ENCODE measurements around the gene SORCS2.

The SORCS2 gene

DNA sequence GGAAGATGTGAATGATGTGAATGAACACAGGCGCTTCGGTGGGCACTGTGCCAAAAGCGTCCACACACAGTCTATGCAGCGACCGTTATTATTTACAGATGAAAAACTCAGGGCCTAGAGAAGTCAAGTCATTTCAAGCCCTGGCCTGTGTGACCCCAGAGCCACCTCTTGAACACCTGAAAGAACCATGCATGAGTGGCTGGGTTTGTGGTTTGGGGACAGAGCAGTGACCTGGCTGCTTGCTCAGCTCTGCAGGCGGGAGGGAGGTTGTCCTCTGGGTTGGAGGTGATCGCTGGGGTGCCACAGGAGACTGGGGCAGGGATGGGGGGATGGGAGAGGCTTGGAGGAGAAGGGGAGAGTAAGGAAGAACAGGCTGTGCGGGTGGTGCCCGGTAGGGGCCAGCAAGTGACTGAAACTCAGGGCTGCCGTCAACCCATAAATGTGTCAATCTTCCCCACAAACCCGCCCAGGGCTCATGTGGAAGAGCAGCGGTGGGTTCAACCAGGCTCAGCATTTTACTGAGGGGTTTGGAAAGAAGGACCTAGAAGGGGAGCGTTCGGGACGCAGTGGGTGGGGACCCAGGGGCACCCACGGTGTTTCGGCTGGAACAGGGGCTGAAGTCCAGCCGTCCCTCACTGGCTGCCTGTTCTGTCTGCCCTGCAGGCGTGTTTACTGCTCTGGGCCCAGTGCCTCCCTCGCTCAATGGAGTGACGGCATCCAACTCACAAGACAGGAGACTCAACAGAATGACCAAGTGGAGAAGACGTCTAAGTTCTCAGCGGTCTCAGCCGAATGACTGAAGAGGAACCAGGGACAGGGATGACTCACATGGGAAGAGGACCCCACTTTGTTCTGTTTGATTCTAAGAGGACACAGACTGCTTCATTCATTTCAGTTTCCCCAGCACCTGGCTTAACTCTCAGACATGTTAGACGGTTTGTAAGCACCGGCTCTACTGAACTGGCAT is 579.5 kb downstream of the SORCS2 start:
- Histone ChIP-seq H3K4me3 (ENCODE audit: low read length) (no peak overlapping the region), H3K9me3 (ENCODE audit: insufficient read depth, low read depth, low read length) (no peaks in the 10 kb centered on the region), H3K27ac (ENCODE audit: low read length) (no peak overlapping the region), H3K4me1 (ENCODE audit: insufficient read depth, low read length) (peaks cover 4% of the 10 kb centered on the region), H3K27me3 (ENCODE audit: insufficient read depth, low read length) (no peaks in the 10 kb centered on the region), H3K36me3 (ENCODE audit: insufficient read depth, low read depth, low read length) (peaks cover 35% of the 10 kb centered on the region), H3K9ac (ENCODE audit: low read depth, low read length) (no peak overlapping the region)

DNA sequence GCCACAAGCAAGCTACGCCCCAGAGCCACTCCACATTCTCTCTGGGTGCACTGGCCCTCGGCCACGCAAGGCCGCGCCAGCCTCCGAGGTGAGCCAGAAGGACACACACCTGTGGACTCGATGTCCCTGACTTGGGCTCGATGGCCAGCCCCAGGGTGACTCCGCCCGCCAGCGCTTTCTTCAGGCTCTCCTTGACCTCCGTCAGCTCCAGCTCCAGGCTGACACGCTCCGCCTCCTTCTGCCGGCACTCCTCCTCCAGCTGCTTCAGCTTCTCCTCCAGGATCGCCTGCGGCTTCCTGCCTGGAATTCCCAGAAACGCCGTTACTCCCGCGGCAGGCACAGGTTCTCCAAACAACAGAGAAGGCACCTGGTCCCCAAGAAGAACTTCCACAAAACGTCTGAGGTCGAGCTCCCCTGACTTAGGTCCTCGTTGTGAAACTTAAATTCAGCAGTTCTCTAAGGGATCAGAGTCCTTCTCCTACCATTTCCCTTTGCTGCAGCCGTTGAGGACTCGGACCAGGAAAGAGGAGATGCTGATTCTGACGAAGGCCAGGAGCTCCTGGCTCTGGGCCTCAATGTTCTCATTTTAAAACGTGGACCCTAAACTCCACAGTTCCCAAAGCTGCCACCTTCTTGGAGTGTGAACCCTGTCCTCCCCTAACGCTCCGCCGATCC is 580.5 kb downstream of the SORCS2 start:
- Histone ChIP-seq H3K4me1 (ENCODE audit: insufficient read depth, low read length) (peaks cover 4% of the 10 kb centered on the region), H3K9me3 (ENCODE audit: insufficient read depth, low read depth, low read length) (no peaks in the 10 kb centered on the region), H3K4me3 (ENCODE audit: low read length) (no peak overlapping the region), H3K36me3 (ENCODE audit: insufficient read depth, low read depth, low read length) (peaks cover 42% of the 10 kb centered on the region), H3K27ac (ENCODE audit: low read length) (no peak overlapping the region), H3K27me3 (ENCODE audit: insufficient read depth, low read length) (no peaks in the 10 kb centered on the region), H3K9ac (ENCODE audit: low read depth, low read length) (no peak overlapping the region)

DNA sequence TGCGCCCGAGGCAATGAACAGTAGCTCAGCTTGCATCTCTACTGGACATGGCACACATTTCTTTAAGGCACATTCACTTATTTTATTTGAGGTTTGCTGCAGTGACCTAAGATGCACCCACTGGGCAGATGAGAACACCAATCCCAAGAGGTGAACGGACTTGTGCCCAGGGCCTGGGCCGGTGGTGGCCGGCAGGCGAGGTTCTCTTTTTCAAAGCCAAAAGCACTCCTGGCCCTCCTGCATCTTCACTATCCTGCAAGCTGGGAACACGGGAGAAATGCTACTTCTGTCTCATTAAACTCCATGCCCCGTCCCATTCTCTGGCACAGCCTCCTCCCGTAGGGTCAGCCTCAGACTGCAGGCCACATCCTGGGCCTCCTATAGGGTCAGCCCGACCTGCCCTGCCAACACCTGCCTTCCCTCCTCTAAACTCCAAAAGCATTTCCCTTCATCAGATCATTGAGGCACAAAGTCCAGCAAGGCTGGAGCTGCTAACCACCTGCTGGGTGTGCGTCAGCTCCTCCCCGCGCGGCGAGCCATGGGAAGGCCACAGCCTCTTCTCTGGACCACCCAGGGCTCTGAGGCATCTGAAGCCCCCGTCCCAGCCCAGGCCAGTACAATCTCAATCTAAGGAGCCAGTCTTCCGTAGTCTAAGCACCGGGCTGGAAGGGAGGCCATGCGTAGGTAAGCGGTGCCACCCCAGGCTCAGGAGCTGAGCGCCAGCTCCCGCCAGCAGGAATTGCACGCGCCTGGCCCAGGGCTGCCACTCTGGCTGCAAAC is 581.3 kb downstream of the SORCS2 start:
- Histone ChIP-seq H3K9me3 (ENCODE audit: insufficient read depth, low read depth, low read length) (no peaks in the 10 kb centered on the region), H3K36me3 (ENCODE audit: insufficient read depth, low read depth, low read length) (peaks cover 44% of the 10 kb centered on the region), H3K9ac (ENCODE audit: low read depth, low read length) (no peak overlapping the region), H3K27ac (ENCODE audit: low read length) (no peak overlapping the region), H3K4me1 (ENCODE audit: insufficient read depth, low read length) (peaks cover 4% of the 10 kb centered on the region), H3K27me3 (ENCODE audit: insufficient read depth, low read length) (no peaks in the 10 kb centered on the region), H3K4me3 (ENCODE audit: low read length) (no peak overlapping the region)

DNA sequence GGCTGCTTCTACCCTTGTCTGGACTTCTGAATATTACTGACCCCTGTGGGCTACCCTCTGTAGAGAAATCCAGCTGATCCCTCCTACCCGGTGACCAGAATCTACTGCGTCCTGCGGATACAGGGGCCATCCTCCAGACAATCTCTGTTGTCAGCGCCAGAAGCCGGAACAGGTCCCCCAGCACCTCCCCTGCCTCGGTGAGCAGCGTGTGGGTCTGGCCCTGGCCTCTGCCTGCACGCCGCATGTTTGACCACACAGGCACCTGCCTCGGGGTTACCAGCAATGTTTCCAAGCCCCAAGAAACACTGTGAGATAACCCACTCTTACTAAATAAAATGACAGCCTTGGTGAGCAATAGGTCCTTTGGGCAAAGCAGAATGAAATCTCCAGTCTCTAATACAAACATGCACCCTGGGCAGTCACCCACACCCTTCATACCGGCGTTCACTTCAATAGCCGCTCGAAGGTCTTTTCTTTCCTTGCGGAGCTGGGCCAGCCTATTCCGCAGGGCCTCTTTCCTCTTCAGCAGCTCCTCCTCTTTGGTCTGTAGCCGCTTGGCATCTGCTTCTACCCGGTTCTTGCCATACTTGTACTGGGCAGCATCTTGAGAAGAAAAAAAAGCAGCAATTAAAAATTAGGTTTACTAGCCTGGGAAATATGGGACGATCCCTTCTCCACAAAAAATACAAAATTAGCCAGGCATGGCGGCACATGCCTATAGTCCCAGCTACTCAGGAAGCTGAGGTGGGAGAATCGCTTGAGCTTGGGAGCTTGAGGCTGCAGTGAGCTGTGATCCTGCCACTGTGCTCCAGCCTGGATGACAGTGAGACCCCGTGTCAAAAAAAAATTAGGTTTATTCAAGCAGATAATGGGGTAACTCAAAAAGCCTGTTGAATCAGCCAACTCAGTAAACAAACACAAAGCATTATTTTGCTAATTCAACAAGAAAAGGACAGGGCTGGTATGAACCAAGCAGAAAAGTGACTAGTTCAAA is 582.3 kb downstream of the SORCS2 start:
- Histone ChIP-seq H3K36me3 (ENCODE audit: insufficient read depth, low read depth, low read length) (peaks cover 41% of the 10 kb centered on the region), H3K9ac (ENCODE audit: low read depth, low read length) (no peak overlapping the region)

DNA sequence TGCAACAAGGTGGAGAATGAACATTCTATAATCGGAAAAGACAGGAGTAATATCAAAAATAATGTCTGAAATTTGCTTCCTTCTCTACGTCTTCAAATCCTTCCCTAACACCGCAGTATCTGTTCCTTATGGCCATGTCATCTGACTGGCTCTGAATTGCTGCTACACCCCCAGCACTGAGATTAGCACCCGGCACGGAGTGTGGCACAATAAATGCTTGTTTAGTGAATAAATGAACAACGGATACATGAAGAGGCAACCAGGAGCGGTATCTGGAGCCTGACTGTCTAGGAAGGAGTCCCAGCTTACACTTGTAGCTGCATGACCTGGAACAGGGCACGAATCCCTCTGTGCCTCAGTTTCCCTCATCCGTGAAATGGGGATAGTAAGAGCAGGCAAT is 583.1 kb downstream of the SORCS2 start:
- Histone ChIP-seq H3K9me3 (ENCODE audit: insufficient read depth, low read depth, low read length) (no peaks in the 10 kb centered on the region), H3K27ac (ENCODE audit: low read length) (no peak overlapping the region), H3K4me1 (ENCODE audit: insufficient read depth, low read length) (peaks cover 4% of the 10 kb centered on the region; the same call in 1 of the 2 replicates), H3K9ac (ENCODE audit: low read depth, low read length) (no peak overlapping the region), H3K36me3 (ENCODE audit: insufficient read depth, low read depth, low read length) (peaks cover 41% of the 10 kb centered on the region), H3K4me3 (ENCODE audit: low read length) (no peak overlapping the region), H3K27me3 (ENCODE audit: insufficient read depth, low read length) (no peaks in the 10 kb centered on the region)

More for the DNA sequence above, 582.3 kb downstream of the SORCS2 start:
- no peaks in the 10 kb centered on the region for H3K9me3 ChIP-seq (ENCODE audit: insufficient read depth, low read depth, low read length)
- H3K27ac ChIP-seq (ENCODE audit: low read length) = no peak overlapping the region
- H3K4me1 ChIP-seq (ENCODE audit: insufficient read depth, low read length) = peaks cover 4% of the 10 kb centered on the region
- no peaks in the 10 kb centered on the region for H3K27me3 ChIP-seq (ENCODE audit: insufficient read depth, low read length)
- no peak overlapping the region for H3K4me3 ChIP-seq (ENCODE audit: low read length)

DNA sequence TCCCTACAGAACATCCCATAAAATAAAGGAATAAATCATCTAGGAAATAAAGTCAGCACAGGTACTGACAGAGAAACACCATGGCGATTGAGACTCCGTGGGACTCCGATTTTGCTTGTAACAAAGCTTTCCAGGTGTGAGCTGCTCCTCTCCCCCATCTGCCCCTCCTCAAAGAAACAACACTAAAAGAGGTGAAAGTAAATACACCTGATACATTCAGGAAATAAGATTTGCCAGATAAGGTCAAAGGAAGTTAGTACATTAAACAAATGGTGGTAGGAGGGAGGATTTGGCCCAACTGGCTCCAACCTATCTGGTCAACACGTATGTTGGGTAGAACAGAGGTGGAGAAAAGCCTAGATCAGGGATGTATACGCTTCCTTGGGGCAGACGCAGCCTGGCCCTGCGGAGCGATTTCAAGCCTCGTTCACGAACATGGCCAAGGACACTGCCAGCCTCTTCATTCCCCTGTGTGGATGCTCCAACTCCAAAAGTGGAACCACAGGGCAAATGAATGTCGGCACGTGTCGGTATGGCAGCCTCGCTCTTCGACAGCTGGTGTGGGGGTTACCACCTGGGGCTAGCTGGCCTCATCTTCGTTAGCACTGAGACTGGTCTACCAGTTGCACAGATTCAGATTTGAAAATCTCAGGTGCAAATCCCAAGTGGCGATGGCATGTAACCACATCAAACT is 584.8 kb downstream of the SORCS2 start:
- no peaks in the 10 kb centered on the region for H3K9me3 ChIP-seq (ENCODE audit: insufficient read depth, low read depth, low read length)
- H3K4me1 ChIP-seq (ENCODE audit: insufficient read depth, low read length) = peaks cover 4% of the 10 kb centered on the region; the same call in 1 of the 2 replicates
- H3K27ac ChIP-seq (ENCODE audit: low read length) = no peak overlapping the region
- peaks cover 37% of the 10 kb centered on the region for H3K36me3 ChIP-seq (ENCODE audit: insufficient read depth, low read depth, low read length)
- H3K9ac ChIP-seq (ENCODE audit: low read depth, low read length) = no peak overlapping the region
- no peak overlapping the region for H3K4me3 ChIP-seq (ENCODE audit: low read length)
- H3K27me3 ChIP-seq (ENCODE audit: insufficient read depth, low read length) = no peaks in the 10 kb centered on the region

DNA sequence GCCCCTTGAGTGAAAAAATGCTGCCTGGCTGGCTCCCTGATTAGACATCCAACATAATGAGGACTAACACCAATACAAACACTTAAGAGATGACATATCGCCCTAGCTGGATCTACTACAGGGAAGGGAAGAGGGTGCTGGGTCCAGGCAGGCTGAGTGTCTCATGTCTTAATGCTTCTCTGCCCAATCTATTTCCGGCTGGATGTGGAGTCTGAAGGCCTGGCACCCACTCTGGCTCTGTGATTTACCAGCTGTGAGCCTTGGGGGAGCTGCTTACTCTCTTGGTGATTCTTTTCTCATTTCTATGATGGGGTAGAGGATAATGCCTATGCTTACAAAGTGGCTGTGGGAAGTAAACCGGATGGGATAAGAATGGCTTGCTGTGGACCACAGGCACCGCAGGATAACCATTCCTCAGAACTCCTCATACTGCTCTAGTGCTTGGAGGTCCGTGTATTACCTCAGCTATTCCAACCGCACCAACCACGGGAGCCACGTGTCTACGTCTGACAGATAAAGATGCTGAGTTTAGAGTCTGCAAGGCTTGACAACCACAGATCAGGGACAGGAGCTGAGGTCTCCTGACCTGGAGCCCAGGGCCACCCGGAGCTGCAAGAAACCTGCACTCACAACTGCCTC is 585.7 kb downstream of the SORCS2 start:
- Histone ChIP-seq H3K9me3 (ENCODE audit: insufficient read depth, low read depth, low read length) (no peaks in the 10 kb centered on the region), H3K27me3 (ENCODE audit: insufficient read depth, low read length) (no peaks in the 10 kb centered on the region), H3K36me3 (ENCODE audit: insufficient read depth, low read depth, low read length) (peaks cover 31% of the 10 kb centered on the region), H3K4me3 (ENCODE audit: low read length) (no peak overlapping the region), H3K4me1 (ENCODE audit: insufficient read depth, low read length) (peaks cover 4% of the 10 kb centered on the region; the same call in 1 of the 2 replicates), H3K27ac (ENCODE audit: low read length) (no peak overlapping the region), H3K9ac (ENCODE audit: low read depth, low read length) (no peak overlapping the region)

DNA sequence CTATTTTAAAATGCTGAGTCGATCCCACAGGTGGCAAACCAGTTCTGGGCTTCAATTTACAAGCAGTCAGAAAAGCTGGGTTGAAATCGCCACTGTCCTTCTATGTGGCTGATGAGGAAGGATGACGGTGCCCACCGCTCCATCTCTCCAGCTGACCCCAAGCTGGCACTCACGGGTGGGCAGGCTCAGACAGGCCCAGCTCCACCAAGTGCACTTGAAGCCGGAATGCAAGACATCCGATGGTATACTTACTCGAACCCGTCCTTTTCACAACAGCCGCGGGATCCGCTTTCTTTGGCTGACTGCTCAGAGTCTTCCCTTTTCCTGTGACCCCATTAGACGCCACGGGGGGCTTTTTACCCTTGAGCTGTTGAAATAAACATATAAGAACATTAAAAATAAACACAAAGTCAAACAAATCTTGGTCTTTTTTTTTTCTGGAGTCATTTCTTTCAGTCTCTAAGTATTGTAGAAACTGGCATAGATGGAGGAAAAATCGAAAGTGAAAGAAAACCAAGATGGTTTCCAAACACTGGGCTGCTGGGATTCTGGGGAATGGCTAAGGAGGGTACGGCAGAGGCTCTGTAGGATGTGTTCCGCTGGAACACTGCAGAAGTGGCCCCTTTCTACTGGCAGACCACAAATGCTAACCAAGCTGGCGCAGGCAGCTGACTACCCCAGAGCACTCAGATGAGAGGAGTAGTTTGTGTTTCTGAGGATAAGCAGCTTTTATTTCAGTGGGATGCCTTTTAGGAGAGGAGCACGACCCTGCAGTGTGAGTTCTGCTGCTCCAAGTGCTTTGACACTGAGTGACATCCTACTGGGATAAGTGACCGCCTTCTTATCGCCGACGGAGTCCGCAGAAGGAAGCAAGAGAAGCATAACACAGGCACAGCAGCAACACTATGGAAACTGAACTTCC is 586.4 kb downstream of the SORCS2 start:
- peaks cover 27% of the 10 kb centered on the region for H3K36me3 ChIP-seq (ENCODE audit: insufficient read depth, low read depth, low read length)
- no peaks in the 10 kb centered on the region for H3K9me3 ChIP-seq (ENCODE audit: insufficient read depth, low read depth, low read length)
- no peaks in the 10 kb centered on the region for H3K27me3 ChIP-seq (ENCODE audit: insufficient read depth, low read length)
- no peak overlapping the region for H3K9ac ChIP-seq (ENCODE audit: low read depth, low read length)
- H3K27ac ChIP-seq (ENCODE audit: low read length) = no peak overlapping the region
- H3K4me1 ChIP-seq (ENCODE audit: insufficient read depth, low read length) = peaks cover 4% of the 10 kb centered on the region; the same call in 1 of the 2 replicates
- no peak overlapping the region for H3K4me3 ChIP-seq (ENCODE audit: low read length)

DNA sequence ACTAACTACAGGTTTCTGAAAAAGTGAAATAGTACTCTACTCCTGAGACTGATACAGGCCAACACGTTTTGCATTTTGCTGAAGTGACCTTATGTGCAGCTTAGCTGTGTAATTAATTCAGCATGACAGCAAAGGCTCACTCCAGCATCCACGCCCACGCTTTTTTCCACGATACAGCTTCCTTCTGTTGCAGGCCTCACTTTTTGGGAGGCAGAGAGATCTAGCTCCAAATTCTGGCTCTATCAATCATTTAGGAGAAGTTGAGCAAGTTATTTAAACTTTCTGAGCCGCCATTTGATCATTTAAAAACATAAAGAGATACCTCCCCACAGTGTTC is 587.1 kb downstream of the SORCS2 start:
- Histone ChIP-seq H3K36me3 (ENCODE audit: insufficient read depth, low read depth, low read length) (peaks cover 24% of the 10 kb centered on the region), H3K4me1 (ENCODE audit: insufficient read depth, low read length) (peaks cover 4% of the 10 kb centered on the region; the same call in 1 of the 2 replicates), H3K4me3 (ENCODE audit: low read length) (no peak overlapping the region), H3K9ac (ENCODE audit: low read depth, low read length) (no peak overlapping the region), H3K27me3 (ENCODE audit: insufficient read depth, low read length) (no peaks in the 10 kb centered on the region), H3K9me3 (ENCODE audit: insufficient read depth, low read depth, low read length) (no peaks in the 10 kb centered on the region), H3K27ac (ENCODE audit: low read length) (no peak overlapping the region)

Data from iPS-20b (cell line).